HG03520 (cell line): ENCODE measurements around the gene SSR4.
"Not testable (repeated sequence)": the region's sequence is repeated elsewhere in the genome, so short reads cannot be mapped to it uniquely, and the experiment has no call there.

ENCODE experiments used
- ATAC-seq: cut with Tn5 transposase; IDR thresholded peaks from one replicate; pipeline ENCODE4 v1.9.1; 2021; ENCODE audit warnings: mild to moderate bottlenecking, moderate library complexity; ENCODE audit not compliant: unreplicated experiment

The SSR4 gene

DNA sequence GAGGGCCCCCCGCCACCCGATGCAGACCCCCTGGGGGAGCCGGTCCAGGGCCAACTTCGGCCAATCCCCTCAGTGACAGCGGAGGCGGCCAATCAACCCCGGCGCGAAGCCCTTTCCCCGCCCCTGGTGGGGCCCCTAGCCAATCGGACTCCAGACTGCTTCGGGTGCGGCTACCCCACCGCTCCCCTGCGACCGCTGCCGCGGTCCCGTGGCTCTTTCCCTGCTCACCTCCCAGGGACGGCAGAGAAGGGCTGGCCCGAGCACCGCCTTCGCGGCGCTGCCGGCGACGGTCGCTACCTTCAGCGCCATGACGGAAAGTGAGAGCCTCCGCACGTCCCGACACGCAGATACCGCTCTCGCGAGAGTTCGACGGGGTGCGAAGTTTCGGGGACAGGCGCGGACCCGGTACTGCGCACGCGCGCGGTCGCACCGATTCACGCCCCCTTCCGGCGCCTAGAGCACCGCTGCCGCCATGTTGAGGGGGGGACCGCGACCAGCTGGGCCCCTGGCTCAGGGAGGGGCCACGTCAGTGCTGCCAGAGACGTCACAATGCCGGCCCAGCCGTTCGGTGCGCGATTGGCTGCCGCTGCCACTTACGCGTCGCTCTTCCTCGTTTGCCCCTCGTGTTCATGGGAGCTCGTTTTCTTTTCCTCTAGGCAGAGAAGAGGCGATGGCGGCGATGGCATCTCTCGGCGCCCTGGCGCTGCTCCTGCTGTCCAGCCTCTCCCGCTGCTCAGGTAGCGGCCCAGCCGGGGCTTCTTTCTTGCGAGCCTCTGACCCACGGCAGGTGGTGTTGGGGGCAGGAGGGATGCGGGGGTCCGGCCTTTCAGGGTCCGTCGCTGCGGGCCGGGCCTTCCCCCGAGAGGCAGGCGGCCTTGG is at the start of gene SSR4, which contains the start of gene IDH3G:
Gene SSR4, plus strand, starts transcription at position 651 of the 879 bp plus-strand sequence. Its CDS starts 20 bp downstream, at position 671.
Gene IDH3G, minus strand, starts transcription at position 358 of the 879 bp plus-strand sequence. Its CDS starts 49 bp downstream, at position 309.
- peak; percentile 92 for ATAC-seq

DNA sequence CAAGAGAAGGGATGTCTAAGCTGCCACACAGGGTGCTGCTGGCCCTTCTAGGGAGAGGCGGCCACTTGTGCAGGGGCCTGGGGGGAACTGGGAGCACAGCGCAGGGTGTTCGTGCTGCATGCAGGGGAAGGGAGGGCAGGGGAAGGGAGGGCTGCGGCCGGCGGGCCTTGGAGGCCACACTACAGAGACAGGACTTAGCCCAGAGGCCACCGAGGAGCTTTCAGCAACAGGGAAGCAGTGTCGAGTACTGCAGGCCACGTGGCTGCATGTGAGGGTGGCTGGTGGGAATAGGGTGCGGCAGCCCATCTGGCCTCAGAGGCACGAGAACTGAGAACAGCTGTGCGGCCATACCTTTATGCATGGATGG is 49.4 kb upstream of the SSR4 start:
- not testable (repeated sequence) for ATAC-seq

DNA sequence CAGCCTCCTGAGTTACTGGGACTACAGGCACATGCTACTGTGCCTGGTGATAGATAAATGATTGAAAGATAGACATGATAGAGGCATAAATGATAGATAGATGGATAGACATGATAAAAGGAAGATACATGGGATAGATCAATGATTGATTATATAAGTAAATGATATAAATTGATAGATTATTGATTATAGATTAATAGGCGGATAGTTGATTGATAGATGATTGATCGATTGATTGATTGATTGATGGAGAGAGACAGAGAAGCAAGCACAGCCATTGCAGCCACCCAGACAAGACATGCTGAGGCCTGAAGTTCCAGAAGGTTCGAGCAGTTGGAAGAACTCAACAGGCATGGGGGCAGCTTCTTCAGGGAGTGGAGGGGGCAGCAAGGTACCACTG is 48.1 kb upstream of the SSR4 start:
- ATAC-seq: no peak

DNA sequence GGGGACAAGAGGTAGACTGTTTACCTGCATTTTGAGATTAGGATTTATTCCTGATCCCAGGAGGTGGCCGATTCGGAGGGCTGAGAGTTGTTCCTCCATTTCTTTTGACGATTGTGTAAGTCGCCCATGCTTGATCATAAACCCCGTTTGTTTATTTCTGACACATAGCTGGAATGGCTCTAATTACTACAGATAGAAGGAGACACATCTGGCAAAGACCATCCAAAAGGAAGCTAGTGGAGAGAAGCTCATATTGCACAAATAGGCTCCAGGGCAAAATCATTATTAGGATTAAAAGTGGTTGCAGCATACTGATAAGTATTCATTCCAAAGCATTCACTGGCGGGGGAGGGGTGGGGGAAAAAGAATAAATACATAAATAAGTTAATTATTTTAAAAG is 47.5 kb upstream of the SSR4 start:
- not testable (repeated sequence) for ATAC-seq

DNA sequence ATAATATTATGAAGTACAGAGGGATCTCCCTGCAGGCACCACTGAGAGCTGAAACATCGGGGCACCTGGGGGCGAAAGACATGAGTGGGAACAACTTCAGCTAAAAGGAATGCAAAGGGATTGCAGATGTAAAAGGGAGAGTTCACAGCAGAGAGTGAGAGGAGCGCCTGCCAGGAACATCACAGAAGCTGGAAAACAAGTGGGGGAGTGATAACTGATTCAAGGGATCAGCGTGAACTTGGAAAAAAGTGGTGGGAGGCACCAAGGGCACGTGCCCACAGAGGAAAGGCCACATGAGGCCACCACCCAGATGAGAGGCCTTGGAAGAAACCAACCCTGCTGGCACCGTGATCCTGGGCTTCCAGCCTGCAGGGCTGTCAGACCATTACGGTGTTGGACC is 45.5 kb upstream of the SSR4 start:
- ATAC-seq: not testable (repeated sequence)

DNA sequence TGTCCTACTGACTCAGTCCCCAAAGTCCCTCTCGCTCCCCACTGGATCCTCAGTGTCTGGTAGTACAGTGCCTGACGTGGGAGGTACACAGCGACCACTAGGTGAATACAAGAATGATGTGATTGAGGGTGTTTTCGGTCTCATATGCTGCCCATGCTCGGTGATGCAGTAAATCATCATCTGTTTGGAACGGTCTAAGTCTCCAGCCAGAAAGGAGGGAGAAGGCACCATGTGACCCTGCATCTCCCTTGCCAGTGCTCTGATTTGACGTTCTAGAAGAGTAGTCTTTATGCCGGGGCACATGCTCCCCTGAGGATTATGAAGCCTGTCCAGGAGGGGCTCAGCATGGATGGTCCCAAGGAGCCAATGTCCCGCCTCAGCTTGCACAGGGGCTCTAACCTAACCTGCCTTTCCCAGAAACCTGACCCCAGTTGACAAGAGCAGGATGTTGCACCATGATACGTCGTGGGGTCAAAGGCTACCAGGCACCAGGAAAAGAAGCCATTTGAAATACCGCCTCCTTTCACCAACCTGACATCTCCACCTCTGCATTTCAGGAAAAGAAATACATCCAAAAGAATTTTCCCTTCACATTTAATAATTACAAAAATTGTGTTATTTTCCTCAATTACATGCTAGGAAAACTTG is 44.2 kb upstream of the SSR4 start:
- ATAC-seq: no peak

DNA sequence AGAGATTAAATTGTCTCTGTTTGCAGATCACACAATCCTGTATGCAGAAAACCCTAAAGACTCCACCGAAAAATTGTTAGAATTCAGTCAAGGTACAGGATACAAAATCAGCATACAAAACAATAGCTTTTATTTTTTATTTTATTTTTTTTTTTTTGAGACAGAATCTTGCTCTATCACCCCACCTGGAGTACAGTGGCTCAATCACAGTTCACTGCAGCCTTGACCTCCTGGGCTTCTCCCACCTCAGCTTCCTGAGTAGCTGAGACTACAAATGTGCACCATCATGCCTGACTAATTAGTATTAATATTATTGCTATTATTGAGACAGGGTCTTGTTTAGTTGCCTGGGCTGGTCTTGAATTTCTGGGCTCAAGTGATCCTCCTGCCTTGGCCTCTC is 39.3 kb upstream of the SSR4 start:
- no peak for ATAC-seq

DNA sequence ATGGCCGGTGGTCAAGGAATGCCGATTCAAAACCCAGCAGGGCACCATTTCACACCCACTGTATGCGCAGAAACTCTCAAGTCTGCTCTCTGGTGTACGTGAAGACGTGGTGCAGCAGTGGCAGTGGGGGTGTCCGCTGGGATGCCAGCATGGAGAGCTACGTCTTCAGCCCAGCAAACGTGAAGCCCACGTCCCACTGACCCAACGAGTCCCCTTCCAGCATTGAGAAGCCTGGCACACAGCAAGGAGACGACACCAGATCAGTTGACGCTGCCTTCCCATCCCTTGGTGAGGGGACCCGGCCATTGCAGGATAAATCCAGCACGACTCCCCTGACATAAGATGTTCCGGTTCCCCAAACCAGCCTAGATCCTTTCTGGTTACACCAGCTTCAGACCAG is 32.6 kb upstream of the SSR4 start:
- no peak for ATAC-seq

DNA sequence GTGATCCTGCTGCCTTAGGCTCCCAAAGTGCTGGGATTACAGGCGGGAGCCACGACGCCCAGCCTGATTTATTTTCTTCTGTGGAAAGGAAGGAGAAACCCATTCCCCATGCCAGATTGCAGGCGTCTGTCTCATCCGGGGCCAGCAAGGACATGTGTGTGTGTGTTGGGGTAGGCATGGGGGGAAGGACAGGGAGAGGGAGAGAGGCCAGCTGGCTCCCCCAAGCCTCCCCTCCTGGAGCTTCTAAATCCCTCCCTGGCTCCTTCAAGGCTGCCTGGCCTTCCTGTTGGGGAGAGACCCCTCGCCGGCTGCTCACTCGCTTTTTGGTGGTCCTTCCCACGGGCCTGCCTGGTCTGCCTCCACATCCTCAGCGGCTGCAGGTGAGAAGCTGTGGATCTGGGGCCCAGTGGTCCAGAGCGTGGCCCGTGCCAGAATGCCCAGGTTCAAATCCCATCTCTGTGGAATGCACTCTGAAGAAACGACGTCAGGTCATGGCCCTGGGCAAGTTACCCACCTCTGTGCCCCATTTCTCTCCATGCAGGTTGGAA is 31.8 kb upstream of the SSR4 start:
- no peak for ATAC-seq

DNA sequence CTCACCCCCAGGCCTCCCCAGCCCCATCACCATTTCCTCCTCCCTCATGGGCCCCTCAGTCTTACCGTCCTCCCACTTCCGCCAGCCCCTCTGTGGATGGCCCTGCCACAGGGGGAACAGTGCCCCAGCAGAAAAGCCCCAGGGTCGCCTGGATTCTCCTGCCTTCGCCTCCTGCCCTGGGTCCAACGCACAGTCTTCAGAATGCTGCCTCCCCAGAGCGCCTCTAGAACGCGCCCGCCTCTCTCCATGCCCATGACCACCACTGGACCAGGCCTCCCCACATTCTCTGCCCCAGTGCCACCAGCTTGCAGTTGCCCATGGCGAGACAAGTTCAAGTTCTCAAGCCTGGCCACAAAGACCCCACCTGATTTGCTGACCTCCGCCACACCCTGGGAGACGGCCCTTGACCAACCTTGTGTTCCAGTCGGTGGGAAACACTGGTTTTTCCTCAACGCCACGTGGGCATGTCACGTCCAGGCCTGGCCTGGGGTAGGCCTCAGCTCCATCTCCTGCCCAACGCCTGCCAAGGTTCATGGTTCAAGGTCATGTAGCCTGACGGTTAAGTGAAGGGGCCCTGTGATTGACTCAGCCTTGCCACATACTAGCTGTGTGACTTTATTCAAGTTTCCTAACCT is 31.1 kb upstream of the SSR4 start:
- ATAC-seq: no peak

DNA sequence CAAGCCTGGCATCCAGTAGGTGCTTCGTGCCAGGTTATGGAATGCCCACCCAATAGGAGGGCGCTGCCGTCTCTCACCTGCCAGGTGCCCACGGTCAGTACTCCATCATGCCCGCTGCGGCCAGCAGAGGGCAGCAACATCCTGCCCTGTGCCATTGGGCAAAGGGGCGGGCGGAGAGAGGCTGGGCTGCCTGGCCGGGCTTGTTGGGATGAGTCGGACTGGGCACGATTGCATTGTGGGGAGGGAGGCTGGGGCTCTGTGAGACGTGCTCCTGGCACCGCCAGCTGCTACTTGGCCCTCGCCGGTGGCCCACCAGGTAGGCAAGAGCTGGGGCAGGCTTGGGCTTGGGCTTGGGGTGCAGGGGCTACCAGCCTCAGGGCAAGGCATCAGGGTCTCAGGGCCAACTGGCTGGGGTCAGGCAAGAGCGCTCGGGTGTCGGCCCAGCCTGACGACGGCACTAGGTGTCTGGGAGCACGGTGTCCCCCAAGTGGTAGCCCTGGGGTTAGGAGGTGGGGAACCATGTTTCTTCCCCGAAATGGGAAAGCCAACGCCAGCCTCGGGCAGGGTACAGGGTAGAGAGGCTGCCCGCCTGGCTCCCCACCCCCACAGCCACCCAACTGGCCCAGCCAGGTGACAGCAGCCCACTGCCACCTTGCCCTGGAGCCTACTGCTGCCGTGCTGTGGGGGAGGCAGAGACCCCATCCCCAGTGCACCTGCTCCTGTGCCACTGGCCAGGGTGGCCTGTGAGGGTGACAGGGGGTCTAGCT is 30.3 kb upstream of the SSR4 start, which contains the start of gene PLXNB3:
Gene PLXNB3, plus strand, starts transcription at position 261 of the 767 bp plus-strand sequence. CDS start 1,287 bp downstream, outside the sequence.
- ATAC-seq: no peak

DNA sequence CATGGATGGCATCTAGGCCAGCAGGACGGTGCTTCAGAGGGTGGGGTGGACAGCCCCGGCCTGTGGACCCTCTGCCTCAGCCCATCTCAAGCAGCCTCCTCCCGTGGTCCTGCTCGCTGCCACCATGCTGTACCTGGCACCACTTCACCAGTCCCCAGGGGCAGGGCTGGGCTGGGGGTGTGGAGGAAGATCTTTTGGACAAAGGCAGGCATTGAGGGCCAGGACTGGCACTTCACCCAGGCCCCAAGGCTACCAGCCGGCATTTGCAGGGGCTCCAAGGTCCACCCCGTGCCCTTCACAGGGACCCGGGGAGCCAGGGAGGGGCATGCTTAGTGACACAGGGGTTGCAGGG is 29.7 kb upstream of the SSR4 start:
- ATAC-seq: no peak

DNA sequence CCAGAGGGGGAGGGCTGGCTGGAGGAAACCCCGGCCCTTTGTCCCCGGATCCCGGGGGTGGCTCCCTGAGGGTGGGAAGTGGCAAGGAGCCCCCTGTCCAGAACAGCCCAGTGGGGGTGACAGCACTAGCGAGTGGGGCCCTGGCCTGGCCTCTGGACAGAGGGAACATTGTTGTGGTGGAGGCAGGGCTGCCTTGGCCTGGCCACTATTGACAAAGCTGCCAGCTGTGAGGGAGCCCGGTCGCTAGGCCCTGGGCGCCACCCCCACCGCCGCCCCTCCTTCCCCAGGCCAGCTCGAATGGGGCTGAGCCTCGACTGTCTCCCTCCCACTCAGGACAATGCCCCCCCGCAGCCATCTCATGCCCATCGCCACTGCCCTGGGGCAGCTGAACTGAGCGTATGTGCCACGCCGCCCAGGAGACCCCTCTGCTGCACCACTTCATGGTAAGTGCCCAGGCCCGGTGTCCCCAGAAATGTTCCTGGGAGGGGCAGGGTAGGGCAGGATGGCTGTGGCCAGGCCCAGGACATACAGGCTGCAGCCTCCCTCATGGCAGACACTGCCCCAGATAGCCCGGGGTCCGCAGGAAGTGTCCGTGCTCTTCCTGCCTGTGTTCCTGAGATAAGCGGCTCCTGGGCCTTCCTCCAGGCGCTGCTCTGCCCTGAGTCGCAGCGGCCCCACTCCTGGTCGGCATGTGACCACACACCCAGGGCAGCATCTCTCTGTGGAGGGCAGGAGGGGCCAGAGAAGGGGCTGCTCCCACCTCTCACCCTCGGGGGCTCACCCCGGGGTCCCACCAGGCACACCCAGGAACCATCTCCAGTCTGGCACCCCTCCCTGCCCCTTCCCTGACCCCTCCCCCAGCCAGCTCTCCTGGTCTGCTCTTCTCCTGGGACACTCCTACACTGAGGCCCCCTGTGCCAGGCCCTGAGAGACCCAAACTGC is 29.1 kb upstream of the SSR4 start:
- no peak for ATAC-seq

DNA sequence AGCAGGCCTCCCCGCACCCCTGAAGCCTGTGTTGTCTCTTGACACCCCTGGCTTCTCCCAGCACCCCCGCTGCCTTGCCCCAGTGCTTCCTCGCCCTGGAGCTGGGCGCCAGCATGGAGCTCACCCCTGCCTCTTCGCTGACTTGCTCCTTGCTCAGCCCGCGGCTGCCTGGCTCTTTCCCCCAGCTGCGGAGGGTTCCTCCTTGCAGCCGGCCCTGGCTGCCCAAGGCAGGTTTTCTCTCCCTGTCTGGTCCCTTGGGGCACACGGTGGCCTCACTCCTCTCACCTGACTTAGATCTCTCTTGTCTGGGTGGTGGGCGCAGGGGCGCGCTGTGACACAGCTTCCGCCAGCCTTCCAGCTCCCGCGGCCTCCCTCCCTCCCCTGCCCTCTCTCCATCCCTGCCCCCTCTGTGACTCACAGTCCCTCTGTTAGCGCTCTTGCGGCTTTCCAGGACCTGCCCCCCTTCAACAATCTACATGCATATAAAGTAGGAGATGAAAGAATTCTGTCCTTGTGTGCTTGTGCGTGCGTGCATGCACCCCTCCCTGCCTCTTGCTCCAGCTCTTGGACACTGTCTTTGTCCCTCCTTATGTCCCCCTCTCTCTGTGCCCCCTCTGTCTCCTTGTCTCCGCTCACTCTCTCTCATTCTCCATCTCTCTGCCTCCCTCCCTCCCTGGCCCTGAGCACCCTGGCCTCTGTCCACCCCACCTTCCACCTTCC is 28.2 kb upstream of the SSR4 start:
- ATAC-seq: no peak

DNA sequence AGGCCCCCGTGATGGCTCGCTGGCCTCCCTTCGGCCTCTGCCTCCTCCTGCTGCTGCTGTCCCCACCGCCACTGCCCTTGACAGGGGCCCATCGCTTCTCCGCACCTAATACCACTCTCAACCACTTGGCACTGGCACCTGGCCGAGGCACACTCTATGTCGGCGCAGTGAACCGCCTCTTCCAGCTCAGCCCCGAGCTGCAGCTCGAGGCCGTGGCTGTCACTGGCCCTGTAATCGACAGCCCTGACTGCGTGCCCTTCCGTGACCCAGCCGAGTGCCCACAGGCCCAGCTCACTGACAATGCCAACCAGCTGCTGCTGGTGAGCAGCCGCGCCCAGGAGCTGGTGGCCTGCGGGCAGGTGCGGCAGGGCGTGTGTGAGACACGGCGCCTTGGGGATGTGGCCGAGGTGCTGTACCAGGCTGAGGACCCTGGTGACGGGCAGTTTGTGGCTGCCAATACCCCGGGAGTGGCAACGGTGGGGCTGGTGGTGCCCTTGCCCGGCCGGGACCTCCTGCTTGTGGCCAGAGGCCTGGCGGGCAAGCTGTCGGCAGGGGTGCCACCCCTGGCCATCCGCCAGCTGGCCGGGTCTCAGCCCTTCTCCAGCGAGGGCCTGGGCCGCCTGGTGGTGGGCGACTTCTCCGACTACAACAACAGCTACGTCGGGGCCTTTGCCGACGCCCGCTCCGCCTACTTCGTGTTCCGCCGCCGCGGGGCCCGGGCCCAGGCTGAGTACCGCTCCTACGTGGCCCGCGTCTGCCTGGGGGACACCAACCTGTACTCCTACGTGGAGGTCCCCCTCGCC is 27.4 kb upstream of the SSR4 start:
- no peak for ATAC-seq

DNA sequence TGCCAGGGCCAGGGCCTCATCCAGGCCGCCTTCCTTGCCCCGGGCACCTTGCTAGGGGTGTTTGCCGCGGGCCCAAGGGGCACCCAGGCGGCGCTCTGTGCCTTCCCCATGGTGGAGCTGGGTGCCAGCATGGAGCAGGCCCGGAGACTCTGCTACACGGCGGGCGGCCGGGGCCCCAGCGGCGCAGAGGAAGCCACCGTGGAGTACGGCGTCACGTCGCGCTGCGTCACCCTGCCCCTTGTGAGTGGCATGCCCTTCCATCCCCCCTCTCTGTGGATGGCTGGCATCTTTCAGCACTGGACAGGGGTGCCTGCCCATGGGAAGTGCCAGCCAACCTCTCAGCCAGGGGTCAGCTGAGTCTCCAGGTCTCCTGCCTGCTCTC is 26.8 kb upstream of the SSR4 start:
- no peak for ATAC-seq

DNA sequence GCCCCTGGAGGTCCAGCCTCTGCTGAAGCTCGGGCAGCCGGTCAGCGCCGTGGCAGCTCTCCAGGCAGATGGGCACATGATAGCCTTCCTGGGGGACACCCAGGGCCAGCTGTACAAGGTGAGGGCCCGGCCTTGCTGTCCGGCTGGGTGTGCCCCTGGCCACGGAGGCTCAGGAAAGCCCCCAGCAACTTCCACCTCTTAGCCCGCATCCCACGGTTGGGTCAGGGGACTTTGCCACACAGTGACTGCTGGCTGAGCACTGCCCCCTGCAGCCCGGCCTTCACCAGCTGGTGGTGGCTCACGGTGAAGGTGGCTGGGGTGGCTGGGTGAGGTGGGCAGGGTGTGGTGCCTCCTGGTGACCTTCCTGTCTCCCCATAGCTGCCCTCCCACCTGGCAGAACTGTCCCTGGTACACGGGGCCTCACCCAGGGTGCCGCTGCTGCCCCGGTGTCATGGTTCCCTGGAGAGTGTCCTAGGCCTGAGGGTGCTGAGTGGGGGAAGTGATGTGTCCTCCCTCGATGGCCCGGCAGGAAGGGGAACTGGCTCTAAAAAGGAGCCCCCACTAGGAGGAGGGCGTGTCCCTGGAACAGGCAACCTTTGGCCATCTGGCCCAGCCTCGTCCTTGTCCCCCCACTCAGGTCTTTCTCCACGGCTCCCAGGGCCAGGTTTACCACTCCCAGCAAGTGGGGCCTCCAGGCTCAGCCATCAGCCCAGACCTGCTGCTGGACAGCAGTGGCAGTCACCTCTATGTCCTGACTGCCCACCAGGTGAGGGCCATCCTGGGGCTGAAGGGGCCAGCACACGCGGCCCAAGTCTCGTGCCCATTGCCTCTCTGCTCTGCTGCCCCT is 25.9 kb upstream of the SSR4 start:
- no peak for ATAC-seq
